IPS-18a (cell line): ENCODE data around the gene PATJ.
A peak's percentile ranks its signal among the peaks of the same experiment; 100 is the strongest.

Source experiments
- H3K27ac ChIP-seq: one replicate; pipeline ENCODE4 v1.5.1; 2013; ENCODE audit warnings: low read length
- H3K27me3 ChIP-seq: one replicate; pipeline ENCODE4 v1.6.1; 2013; ENCODE audit warnings: mild to moderate bottlenecking, low read length; ENCODE audit not compliant: control insufficient read depth, insufficient read depth
- H3K36me3 ChIP-seq: one replicate; pipeline ENCODE4 v1.6.1; 2013; ENCODE audit warnings: low read depth, low read length; ENCODE audit not compliant: control insufficient read depth
- H3K4me1 ChIP-seq: one replicate; pipeline ENCODE4 v1.6.1; 2013; ENCODE audit warnings: low read depth, low read length; ENCODE audit not compliant: control insufficient read depth
- H3K4me3 ChIP-seq: one replicate; pipeline ENCODE4 v1.5.1; 2013; ENCODE audit warnings: low read length
- H3K9ac ChIP-seq: one replicate; pipeline ENCODE4 v1.6.1; 2013; ENCODE audit warnings: mild to moderate bottlenecking, low read length, moderate library complexity
- H3K9me3 ChIP-seq: one replicate; pipeline ENCODE4 v1.6.1; 2013; ENCODE audit warnings: low read depth, low read length; ENCODE audit not compliant: control insufficient read depth

Gene PATJ

DNA sequence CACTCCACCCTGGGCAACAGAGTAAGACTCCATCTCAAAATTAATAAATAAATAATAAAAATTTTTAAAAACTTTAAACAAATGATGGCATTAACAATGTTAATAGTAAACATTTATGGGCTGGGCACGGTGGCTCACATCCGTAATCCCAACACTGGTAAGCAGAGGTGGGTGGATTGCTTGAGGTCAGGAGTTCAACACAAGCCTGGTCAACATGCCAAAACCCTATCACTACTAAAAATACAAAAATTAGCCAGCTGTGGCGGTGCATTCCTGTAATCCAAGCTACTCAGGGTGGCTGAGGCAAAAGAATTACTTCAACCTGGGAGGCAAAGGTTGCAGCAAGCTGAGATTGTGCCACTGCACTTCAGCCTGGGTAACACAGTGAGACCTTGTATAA is 443.4 kb downstream of the PATJ start:
- H3K9ac ChIP-seq: no peak overlapping the region
- no peaks in the 10 kb centered on the region for H3K9me3 ChIP-seq
- H3K27me3 ChIP-seq: no peaks in the 10 kb centered on the region
- H3K27ac ChIP-seq: no peak overlapping the region
- H3K4me1 ChIP-seq: peaks cover 26% of the 10 kb centered on the region
- no peaks in the 10 kb centered on the region for H3K36me3 ChIP-seq
- no peak overlapping the region for H3K4me3 ChIP-seq

DNA sequence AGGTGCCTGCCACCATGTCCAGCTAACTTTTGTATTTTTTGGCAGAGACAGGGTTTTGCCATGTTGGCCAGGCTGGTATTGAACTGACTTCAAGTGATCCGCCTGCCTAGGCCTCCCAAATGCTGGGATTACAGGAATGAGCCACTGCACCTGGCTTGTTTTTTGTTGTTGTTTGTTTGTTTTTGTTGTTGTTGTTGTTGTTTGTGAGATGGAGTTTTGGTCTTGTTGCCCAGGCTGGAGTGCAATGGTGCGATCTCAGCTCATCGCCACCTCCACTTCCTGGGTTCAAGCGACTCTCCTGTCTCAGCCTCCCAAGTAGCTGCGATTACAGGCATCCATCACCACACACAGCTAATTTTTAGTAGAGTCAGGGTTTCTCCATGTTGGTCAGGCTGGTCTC is 445.3 kb downstream of the PATJ start:
- no peaks in the 10 kb centered on the region for H3K36me3 ChIP-seq
- H3K9me3 ChIP-seq: no peaks in the 10 kb centered on the region
- no peak overlapping the region for H3K9ac ChIP-seq
- no peak overlapping the region for H3K27ac ChIP-seq
- H3K27me3 ChIP-seq: no peaks in the 10 kb centered on the region
- no peak overlapping the region for H3K4me3 ChIP-seq
- peaks cover 13% of the 10 kb centered on the region for H3K4me1 ChIP-seq

GRCh38 chr1:62188111-62188510 is 445.8 kb downstream of the PATJ start:
- peaks cover 11% of the 10 kb centered on the region for H3K4me1 ChIP-seq
- no peaks in the 10 kb centered on the region for H3K27me3 ChIP-seq
- no peaks in the 10 kb centered on the region for H3K36me3 ChIP-seq
- H3K27ac ChIP-seq: no peak overlapping the region
- H3K9me3 ChIP-seq: no peaks in the 10 kb centered on the region
- no peak overlapping the region for H3K4me3 ChIP-seq
- H3K9ac ChIP-seq: no peak overlapping the region

- H3K4me3 ChIP-seq: peak within 1 kb of the TSS; percentile 100
- no peaks in the 10 kb centered on the region for H3K27me3 ChIP-seq
- H3K27ac ChIP-seq: peak within 1 kb of the TSS; percentile 88
- peaks cover 20% of the 10 kb centered on the region for H3K4me1 ChIP-seq
- H3K9ac ChIP-seq: peak within 1 kb of the TSS; percentile 98
- H3K36me3 ChIP-seq: peaks cover 35% of the 10 kb centered on the region
- no peaks in the 10 kb centered on the region for H3K9me3 ChIP-seq
These were observed 452.6 kb downstream of the PATJ start, which contains the start of gene L1TD1 for GRCh38 chr1:62194651-62195544. TSS of gene L1TD1 (plus strand) at chr1:62194849. CDS start at chr1:62206629, 11,780 bp downstream.

- Histone ChIP-seq H3K36me3 (peaks cover 47% of the 10 kb centered on the region), H3K27ac (peak overlapping the region; percentile 91), H3K27me3 (no peaks in the 10 kb centered on the region), H3K9me3 (no peaks in the 10 kb centered on the region), H3K4me1 (peaks cover 23% of the 10 kb centered on the region), H3K4me3 (peak overlapping the region; percentile 100), H3K9ac (peak overlapping the region; percentile 98)
These were observed 453.9 kb downstream of the PATJ start for GRCh38 chr1:62196086-62196690.

DNA sequence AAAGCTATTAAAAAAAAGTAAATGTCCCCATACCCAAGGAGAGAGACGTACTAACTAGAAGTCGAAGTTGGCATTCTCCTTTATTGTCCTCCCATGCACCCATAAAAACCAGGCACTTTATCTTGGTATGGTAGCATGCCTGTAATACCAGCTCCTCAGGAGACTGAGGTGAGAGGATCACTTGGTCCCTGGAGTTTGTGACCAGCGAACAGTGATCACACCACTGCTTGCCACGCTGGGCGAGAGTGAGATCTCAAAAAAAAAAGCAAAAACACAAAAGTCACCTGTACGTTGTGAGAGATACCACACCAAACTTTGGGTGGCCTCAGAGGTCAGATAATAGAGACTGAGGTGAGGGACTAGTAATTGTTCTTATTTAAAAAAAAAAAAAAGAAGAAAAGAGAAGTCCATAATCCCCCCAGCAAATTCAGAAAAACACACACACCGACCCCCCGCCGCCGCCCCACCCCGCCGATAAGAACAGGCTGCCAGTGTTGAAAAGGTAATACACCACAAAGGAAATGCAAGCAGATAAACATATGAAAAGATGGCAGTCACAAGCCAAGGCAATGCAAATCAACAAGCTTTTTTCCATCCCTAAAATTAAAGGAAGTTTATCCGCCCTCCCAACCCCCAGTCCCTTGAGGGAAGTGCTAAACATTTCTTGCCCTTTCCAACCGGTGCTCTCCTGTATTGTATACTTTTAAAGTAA is 455.9 kb downstream of the PATJ start:
- Histone ChIP-seq H3K27ac (peak overlapping the region; percentile 86), H3K9me3 (no peaks in the 10 kb centered on the region), H3K27me3 (no peaks in the 10 kb centered on the region), H3K9ac (peak overlapping the region; percentile 98), H3K36me3 (peaks cover 65% of the 10 kb centered on the region), H3K4me3 (peak overlapping the region; percentile 100), H3K4me1 (peaks cover 16% of the 10 kb centered on the region)

DNA sequence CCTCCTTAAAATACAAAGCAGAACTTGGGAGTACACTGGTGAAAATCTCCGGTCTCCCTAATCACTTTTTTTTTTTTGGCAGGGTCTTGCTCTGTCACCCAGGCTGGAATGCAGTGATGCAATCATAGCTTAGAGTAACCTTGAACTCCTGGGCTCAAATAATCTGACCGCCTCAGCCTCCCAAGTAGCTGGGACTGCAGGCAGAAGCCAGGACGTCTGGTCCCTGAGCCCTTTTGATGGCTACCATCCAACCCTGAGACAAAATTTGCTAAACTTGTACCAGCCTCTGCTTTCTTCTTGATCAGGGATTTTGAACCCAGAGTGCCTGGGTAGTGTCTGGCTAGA is 456.5 kb downstream of the PATJ start:
- H3K9me3 ChIP-seq: no peaks in the 10 kb centered on the region
- H3K4me3 ChIP-seq: peak overlapping the region; percentile 100
- H3K36me3 ChIP-seq: peaks cover 71% of the 10 kb centered on the region
- H3K27ac ChIP-seq: peak overlapping the region; percentile 86
- H3K27me3 ChIP-seq: no peaks in the 10 kb centered on the region
- peaks cover 16% of the 10 kb centered on the region for H3K4me1 ChIP-seq
- H3K9ac ChIP-seq: peak overlapping the region; percentile 98

DNA sequence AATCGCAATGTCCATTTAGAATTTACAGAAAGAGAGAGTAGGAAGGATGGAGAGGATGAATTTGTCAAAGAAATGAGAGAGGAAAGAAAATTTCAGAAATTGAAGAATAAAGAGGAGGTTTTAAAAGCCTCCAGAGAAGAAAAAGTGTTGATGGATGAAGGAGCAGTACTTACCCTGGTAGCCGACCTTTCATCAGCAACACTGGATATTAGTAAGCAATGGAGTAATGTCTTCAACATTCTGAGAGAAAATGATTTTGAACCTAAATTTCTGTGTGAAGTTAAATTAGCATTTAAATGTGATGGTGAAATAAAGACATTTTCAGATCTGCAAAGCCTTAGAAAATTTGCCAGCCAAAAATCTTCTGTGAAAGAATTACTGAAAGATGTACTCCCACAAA is 464.9 kb downstream of the PATJ start:
- H3K9ac ChIP-seq: no peak overlapping the region
- no peak overlapping the region for H3K4me3 ChIP-seq
- peaks cover 11% of the 10 kb centered on the region for H3K9me3 ChIP-seq
- H3K27ac ChIP-seq: no peak overlapping the region
- no peaks in the 10 kb centered on the region for H3K4me1 ChIP-seq
- H3K27me3 ChIP-seq: no peaks in the 10 kb centered on the region
- peaks cover 90% of the 10 kb centered on the region for H3K36me3 ChIP-seq

DNA sequence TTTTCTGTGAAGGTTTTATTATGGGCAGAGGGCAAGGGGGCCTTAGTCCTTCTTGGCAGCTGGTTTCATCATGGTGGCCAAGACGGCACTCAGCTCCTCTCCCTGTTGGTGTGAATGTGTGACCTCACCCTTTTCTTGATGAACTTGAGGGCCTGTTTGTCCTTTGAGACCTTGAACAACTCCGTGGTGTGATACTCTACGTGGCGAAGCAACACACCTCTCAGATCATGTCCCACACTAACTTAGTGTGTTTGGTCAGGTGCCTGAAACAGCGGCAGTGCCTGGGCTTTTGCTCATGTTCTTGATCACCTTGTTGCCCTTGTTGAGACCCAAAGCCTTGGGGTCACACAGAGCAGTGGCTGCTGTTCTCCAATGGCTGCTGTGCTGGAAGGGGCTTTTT is 465.8 kb downstream of the PATJ start:
- Histone ChIP-seq H3K27me3 (no peaks in the 10 kb centered on the region), H3K9me3 (peaks cover 11% of the 10 kb centered on the region), H3K27ac (no peak overlapping the region), H3K36me3 (peaks cover 82% of the 10 kb centered on the region), H3K9ac (no peak overlapping the region), H3K4me3 (no peak overlapping the region), H3K4me1 (no peaks in the 10 kb centered on the region)

DNA sequence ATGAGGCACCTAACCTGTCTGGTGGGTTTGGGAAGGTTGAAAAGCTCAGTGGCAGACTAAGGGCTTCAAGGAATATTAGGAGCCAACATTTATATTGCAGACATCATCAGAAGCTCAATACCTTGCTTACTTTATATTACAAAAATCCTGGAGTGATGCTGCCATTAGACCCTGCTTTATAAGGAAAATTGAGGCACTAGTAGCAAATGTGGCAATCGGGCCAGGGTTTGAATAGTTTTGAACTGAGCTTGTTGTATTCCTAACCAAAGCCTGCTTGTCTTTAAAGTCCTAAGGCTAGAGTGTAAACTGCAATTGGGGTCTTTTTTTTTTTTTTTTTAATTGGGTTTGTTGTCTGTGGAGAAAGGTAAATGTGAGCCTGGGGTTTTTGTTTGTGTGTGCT is 466.7 kb downstream of the PATJ start:
- no peaks in the 10 kb centered on the region for H3K4me1 ChIP-seq
- no peak overlapping the region for H3K4me3 ChIP-seq
- no peak overlapping the region for H3K27ac ChIP-seq
- no peak overlapping the region for H3K9ac ChIP-seq
- H3K27me3 ChIP-seq: no peaks in the 10 kb centered on the region
- H3K36me3 ChIP-seq: peaks cover 73% of the 10 kb centered on the region
- peaks cover 11% of the 10 kb centered on the region for H3K9me3 ChIP-seq

GRCh38 chr1:62209931-62210595 is 467.8 kb downstream of the PATJ start:
- Histone ChIP-seq H3K27ac (no peak overlapping the region), H3K4me1 (no peaks in the 10 kb centered on the region), H3K27me3 (no peaks in the 10 kb centered on the region), H3K36me3 (peaks cover 62% of the 10 kb centered on the region), H3K9ac (no peak overlapping the region), H3K4me3 (no peak overlapping the region), H3K9me3 (peaks cover 11% of the 10 kb centered on the region)
